ENCODE results near the gene ATP9B.

- no peak for TF ChIP-seq CTCF (conservative IDR thresholded peaks at IDR 0.05)
- TF ChIP-seq EZH2 (IDR thresholded peaks at IDR 0.05; ENCODE audit: low read depth): no peak
These were observed 38.5 kb upstream of the ATP9B start for GRCh38 chr18:79030680-79031079.

Data from PC-9 (cell line).